ENCODE results near the gene ARID1B.

Gene ARID1B

DNA sequence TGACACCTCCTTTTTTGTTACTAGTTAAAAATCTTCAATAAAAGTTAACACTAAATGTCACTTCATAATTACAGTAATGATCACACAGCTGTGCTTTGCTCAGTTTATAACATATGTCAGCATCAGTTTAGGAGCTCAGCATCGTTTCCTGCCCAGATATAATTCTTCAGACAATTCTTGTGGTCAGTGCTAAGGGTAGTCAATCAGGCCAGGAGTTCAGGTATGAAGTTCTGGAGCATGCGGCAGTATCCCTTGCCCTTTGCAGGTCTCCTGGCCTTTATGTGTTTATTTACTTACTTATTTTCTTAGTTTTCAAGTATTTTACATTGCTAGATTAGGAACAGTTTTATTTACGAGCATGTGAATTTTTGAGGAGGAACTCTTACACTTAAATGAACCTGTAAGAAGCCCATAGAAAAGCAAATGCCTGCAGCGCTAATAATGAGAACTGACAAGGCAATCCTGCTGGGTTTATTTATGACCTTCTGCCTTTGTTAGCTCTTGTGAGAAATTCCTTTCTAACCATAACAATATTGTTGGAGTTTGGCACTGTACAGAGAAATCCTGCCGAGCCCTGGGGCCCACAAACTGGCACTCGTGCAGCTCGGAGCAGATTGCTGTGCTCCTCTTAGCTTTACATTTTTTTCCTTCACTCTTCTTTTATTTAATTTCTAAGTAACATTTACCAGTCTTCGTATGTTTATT is 293.4 kb downstream of the ARID1B start:
- ChIA-PET CTCF (interaction anchor here (0.9 to 2.8 kb wide), 4 partner anchors 10 to 36 kb away, joined by 3 to 8 read pairs (median 4); no protein-coding TSS in a partner anchor), POLR2A (no interaction called here)
- no peak for DNase-seq (ENCODE audit: extremely low spot score)
- TF ChIP-seq, protein P1, sequence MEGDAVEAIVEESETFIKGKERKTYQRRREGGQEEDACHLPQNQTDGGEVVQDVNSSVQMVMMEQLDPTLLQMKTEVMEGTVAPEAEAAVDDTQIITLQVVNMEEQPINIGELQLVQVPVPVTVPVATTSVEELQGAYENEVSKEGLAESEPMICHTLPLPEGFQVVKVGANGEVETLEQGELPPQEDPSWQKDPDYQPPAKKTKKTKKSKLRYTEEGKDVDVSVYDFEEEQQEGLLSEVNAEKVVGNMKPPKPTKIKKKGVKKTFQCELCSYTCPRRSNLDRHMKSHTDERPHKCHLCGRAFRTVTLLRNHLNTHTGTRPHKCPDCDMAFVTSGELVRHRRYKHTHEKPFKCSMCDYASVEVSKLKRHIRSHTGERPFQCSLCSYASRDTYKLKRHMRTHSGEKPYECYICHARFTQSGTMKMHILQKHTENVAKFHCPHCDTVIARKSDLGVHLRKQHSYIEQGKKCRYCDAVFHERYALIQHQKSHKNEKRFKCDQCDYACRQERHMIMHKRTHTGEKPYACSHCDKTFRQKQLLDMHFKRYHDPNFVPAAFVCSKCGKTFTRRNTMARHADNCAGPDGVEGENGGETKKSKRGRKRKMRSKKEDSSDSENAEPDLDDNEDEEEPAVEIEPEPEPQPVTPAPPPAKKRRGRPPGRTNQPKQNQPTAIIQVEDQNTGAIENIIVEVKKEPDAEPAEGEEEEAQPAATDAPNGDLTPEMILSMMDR (IDR thresholded peaks at IDR 0.05; ENCODE audit: control extremely low read depth, extremely low read depth, low read depth, missing control alignments), result no peak

DNA sequence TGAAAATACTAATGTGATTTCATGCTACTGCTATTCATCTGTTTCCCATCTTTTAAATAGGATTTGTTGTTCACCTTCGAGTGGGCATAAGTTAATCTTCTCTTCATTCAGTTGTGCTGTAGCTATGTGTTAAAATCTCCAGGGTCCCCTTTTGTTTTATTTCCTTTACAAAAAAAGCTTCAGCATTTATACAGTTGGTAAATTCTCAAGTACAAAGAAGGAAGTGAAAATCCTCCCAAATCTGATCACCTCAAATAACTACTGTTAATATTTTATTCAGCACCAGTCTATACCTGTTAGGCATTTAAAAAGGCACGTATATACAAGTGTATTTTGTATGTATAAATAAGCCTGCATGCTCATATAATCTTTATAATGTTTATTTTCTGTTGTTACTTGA is 294.9 kb downstream of the ARID1B start:
- TF ChIP-seq, protein P1 (IDR thresholded peaks at IDR 0.05; ENCODE audit: control extremely low read depth, extremely low read depth, low read depth, missing control alignments), result no peak
- DNase-seq (ENCODE audit: extremely low spot score), result no peak
- CTCF ChIA-PET, result interaction anchor here (2.0 kb wide), 1 partner anchor 15 kb away, joined by 5 read pairs; no protein-coding TSS in a partner anchor
- POLR2A ChIA-PET, result no interaction called here

DNA sequence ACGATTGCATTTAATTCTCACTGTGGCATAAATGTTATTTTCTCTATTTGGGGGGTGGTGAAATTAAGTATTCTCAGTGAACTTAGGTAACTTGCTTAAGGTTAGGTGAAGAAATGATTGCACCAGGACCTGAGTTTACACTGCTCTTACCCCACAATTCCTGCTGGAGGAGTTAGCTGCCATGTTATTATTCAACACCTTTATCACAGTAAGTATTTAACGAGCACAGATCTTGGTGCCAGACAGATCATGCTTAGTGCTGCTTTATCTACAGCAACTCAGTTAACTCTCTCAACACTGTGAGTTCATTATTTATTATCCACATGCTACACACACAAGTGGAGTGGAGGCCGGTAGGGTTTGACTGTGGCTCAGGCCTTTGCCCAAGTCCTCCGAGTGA is 296.4 kb downstream of the ARID1B start:
- no peak for DNase-seq (ENCODE audit: extremely low spot score)
- POLR2A ChIA-PET, result no interaction called here
- CTCF ChIA-PET, result no interaction called here
- TF ChIP-seq, protein P1 (IDR thresholded peaks at IDR 0.05; ENCODE audit: control extremely low read depth, extremely low read depth, low read depth, missing control alignments), result no peak

DNA sequence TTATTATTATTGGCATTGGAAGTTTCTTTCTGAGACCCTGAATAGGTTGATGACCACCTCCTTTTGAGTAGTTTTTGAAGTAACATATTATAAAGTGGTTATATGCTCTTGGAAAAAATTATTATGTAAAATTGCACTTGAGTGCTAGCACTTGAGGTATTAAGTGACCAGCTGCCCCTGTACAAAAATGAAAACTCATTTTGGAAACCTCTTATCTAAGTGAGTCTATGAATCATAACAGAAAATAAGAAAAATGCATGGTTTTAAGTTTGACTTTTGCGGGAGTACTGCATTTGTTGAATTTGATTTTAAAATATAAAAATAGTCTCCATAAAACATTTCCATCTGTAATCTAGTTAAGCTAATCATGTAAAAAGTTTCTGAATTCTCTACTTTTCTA is 297.8 kb downstream of the ARID1B start:
- CTCF ChIA-PET, result interaction anchor here (1.8 kb wide), 1 partner anchor 29 kb away, joined by 4 read pairs; no protein-coding TSS in a partner anchor
- no peak for DNase-seq (ENCODE audit: extremely low spot score)
- POLR2A ChIA-PET, result no interaction called here
- TF ChIP-seq, protein P1 (IDR thresholded peaks at IDR 0.05; ENCODE audit: control extremely low read depth, extremely low read depth, low read depth, missing control alignments), result no peak

DNA sequence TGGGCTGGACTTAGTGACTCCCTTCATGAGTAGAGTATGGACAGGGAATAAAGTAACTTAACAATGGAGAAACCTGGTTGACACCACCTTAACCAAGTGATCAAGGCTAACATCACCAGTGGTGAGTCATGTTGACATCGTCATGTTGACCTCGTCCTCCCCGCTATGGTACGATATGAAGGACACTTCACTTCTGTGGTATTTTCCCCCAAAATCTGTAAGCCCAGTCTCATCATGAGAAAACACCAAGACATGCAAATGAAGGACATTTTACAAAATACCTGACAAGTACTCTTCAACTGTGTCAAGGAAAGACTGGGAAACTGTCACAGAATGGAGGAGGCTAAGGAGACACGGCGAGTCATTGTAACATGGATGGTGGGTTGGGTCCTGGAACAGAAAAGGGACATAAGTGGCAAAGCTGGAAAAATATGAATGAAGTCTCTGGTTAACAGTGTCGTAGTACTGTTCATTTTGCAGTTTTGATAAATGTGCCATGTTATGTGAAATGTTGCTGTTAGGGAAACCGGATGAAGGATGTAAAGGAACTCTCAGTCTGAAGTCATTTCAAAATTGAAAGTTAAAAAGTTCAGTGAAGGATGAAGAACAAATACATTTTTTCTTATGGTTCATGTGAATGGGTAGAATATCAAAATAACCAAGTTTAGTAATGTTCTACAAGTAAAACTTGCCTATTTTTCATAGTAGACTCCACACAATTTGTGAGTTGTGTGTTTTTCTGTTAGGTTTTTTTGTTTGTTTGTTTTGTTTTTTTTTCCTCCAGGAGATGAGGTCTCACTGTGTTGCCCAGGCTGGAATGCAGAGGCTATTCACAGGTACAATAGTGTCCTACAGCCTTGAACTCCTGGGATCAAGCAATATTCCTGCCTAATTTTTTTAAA is 298.6 kb downstream of the ARID1B start:
- peak; percentile 34 for DNase-seq (ENCODE audit: extremely low spot score)
- POLR2A ChIA-PET, result no interaction called here
- TF ChIP-seq, protein P1 (IDR thresholded peaks at IDR 0.05; ENCODE audit: control extremely low read depth, extremely low read depth, low read depth, missing control alignments), result no peak

DNA sequence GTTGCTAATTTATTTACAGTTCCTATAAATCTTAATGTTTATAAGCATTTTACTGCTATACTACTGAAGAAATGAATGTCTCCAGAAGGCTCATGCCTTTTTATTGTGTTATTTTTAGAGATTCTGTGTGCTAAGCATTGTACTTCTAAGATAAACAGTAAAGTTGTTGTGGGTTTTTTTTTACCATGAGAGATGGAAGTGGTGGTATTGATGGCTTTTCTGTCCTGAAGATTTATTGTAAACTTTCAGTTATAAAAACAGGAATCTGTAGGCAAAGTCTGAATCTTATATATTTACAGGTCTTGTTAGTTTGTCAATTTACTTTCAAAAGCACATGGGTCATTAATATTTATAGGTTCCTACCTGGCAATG is 299.3 kb downstream of the ARID1B start:
- DNase-seq (ENCODE audit: extremely low spot score), result no peak
- ChIA-PET POLR2A (no interaction called here), CTCF (no interaction called here)
- TF ChIP-seq, protein P1 (IDR thresholded peaks at IDR 0.05; ENCODE audit: control extremely low read depth, extremely low read depth, low read depth, missing control alignments), result no peak

More for the DNA sequence above, 298.6 kb downstream of the ARID1B start:
- CTCF ChIA-PET, result interaction anchor here (1.8 kb wide), 1 partner anchor 30 kb away, joined by 4 read pairs; no protein-coding TSS in a partner anchor

All from GM10248 (cell line).